Neural cell (in vitro differentiated cells): ENCODE measurements around the gene YWHAG. TPM values are rescaled to one million over a fixed set of nuclear protein-coding genes. Genes with fewer than 3 reads are reported as not detected.

Experiments used
- H2AFZ ChIP-seq: fragments of 200-600, 300-800 bp; sonication (generic), shearing (Covaris generic); 2 replicates; pipeline ENCODE4 v1.6.0; 2014; ENCODE audit warnings: low read depth, mild to moderate bottlenecking, antibody characterized with exemption, low read length, moderate library complexity
- H3F3A ChIP-seq: fragments of 200-600 bp; shearing (Covaris generic); 2 replicates; pipeline ENCODE4 v1.6.1; 2016; ENCODE audit warnings: mild to moderate bottlenecking, moderate library complexity, mixed read lengths, antibody characterized with exemption, low read length; ENCODE audit not compliant: insufficient read depth, poor library complexity, severe bottlenecking
- H3K27ac ChIP-seq: fragments of 200-600, 300-800 bp; sonication (generic), shearing (Covaris generic); 2 replicates; pipeline ENCODE4 v1.5.1; 2014; ENCODE audit warnings: mild to moderate bottlenecking, low read length, moderate library complexity
- H3K27me3 ChIP-seq: fragments of 300-800, 200-600 bp; sonication (generic), shearing (Covaris generic); 2 replicates; pipeline ENCODE4 v1.6.0; 2014; ENCODE audit warnings: mild to moderate bottlenecking, low read depth, low read length, moderate library complexity; ENCODE audit not compliant: insufficient read depth
- H3K36me3 ChIP-seq: fragments of 300-800, 200-600 bp; sonication (generic), shearing (Covaris generic); 2 replicates; pipeline ENCODE4 v1.5.1; 2014; ENCODE audit warnings: mild to moderate bottlenecking, antibody characterized with exemption, low read length, moderate library complexity; ENCODE audit not compliant: insufficient read depth
- H3K4me2 ChIP-seq: fragments of 300-800, 200-600 bp; sonication (generic), shearing (Covaris generic); 2 replicates; pipeline ENCODE4 v1.6.0; 2014; ENCODE audit warnings: mild to moderate bottlenecking, low read length
- H3K4me3 ChIP-seq: fragments of 300-800, 200-600 bp; sonication (generic), shearing (Covaris generic); 2 replicates; pipeline ENCODE4 v1.5.1; 2014; ENCODE audit warnings: mild to moderate bottlenecking, low read length, moderate library complexity
- H3K79me2 ChIP-seq: fragments of 200-600 bp; shearing (Covaris generic); replicated peaks from 2 replicates; pipeline ENCODE4 v1.6.0; 2014; ENCODE audit warnings: mild to moderate bottlenecking, low read length, moderate library complexity; ENCODE audit not compliant: insufficient read depth
- H3K9ac ChIP-seq: fragments of 300-800, 200-600 bp; sonication (generic), shearing (Covaris generic); 2 replicates; pipeline ENCODE4 v1.6.1; 2016; ENCODE audit warnings: mild to moderate bottlenecking, low read length, mixed read lengths
- H3K9me2 ChIP-seq: fragments of 200-600 bp; shearing (Covaris generic); 2 replicates; pipeline ENCODE4 v1.6.1; 2016; ENCODE audit warnings: mild to moderate bottlenecking, low read length, mixed read lengths; ENCODE audit not compliant: insufficient read depth
- H3K9me3 ChIP-seq: fragments of 200-600, 300-800 bp; sonication (generic), shearing (Covaris generic); 2 replicates; pipeline ENCODE4 v1.6.1; 2016; ENCODE audit warnings: mild to moderate bottlenecking, mixed run types, low read length, moderate library complexity, mixed read lengths
- H4K20me1 ChIP-seq: fragments of 200-600 bp; shearing (Covaris generic); 2 replicates; pipeline ENCODE4 v1.6.1; 2016; ENCODE audit warnings: mild to moderate bottlenecking, mixed run types; ENCODE audit not compliant: insufficient read depth
- EP300 ChIP-seq: fragments of 450-650 bp; conservative IDR thresholded peaks from 2 replicates; pipeline ENCODE4 v1.6.1; 2014; ENCODE audit warnings: antibody characterized with exemption, mild to moderate bottlenecking, moderate library complexity; ENCODE audit not compliant: poor library complexity, severe bottlenecking
- EZH2 ChIP-seq: fragments of 200-600, 300-800 bp; shearing (Covaris generic), sonication (generic); IDR thresholded peaks from 2 replicates; pipeline ENCODE4 v1.6.1; 2014; ENCODE audit warnings: antibody characterized with exemption, low read length, borderline replicate concordance, mild to moderate bottlenecking; ENCODE audit not compliant: insufficient read depth, poor library complexity, severe bottlenecking
- MXI1 ChIP-seq: fragments of 450-650 bp; conservative IDR thresholded peaks from 2 replicates; pipeline ENCODE4 v1.6.1; 2014; ENCODE audit warnings: antibody characterized with exemption, mild to moderate bottlenecking; ENCODE audit not compliant: poor library complexity, severe bottlenecking
- POLR2AphosphoS5 ChIP-seq: IDR thresholded peaks from 2 replicates; pipeline ENCODE4 v1.6.1; 2012
- RAD21 ChIP-seq: fragments of 450-650 bp; conservative IDR thresholded peaks from 2 replicates; pipeline ENCODE4 v1.6.1; 2014; ENCODE audit warnings: antibody characterized with exemption, mild to moderate bottlenecking, moderate library complexity
- SMC3 ChIP-seq: fragments of 450-650 bp; conservative IDR thresholded peaks from 2 replicates; pipeline ENCODE4 v1.6.1; 2014; ENCODE audit warnings: antibody characterized with exemption, mild to moderate bottlenecking, moderate library complexity; ENCODE audit not compliant: poor library complexity
- TAF1 ChIP-seq: IDR thresholded peaks from 2 replicates; pipeline ENCODE4 v1.6.1; 2012; ENCODE audit warnings: low read depth
- polyA minus RNA-seq: library from RNA; depleted of rRNA, polyadenylated mRNA; stranded (reverse); fragments of >200 nt; gene quantifications from 2 replicates; pipeline ENCODE4 v1.2.3, GENCODE V29; 2014
- polyA plus RNA-seq: library from polyadenylated mRNA; depleted of rRNA; stranded (reverse); fragments of >200 nt; gene quantifications from 2 replicates; pipeline ENCODE4 v1.2.3, GENCODE V29; 2014
- TF ChIP-seq, protein P1 (sequence below): fragments of 450-650 bp; IDR thresholded peaks from 2 replicates; pipeline ENCODE4 v1.5.1; 2014; ENCODE audit warnings: antibody characterized with exemption, mild to moderate bottlenecking, moderate library complexity; ENCODE audit not compliant: poor library complexity, severe bottlenecking
- TF ChIP-seq, protein P2 (sequence below): IDR thresholded peaks from 2 replicates; pipeline ENCODE4 v1.6.1; 2012; ENCODE audit warnings: borderline replicate concordance

The YWHAG gene
- 276 and 284 TPM in 2 replicates for polyA plus RNA-seq
- polyA minus RNA-seq = 511 and 557 TPM in 2 replicates

DNA sequence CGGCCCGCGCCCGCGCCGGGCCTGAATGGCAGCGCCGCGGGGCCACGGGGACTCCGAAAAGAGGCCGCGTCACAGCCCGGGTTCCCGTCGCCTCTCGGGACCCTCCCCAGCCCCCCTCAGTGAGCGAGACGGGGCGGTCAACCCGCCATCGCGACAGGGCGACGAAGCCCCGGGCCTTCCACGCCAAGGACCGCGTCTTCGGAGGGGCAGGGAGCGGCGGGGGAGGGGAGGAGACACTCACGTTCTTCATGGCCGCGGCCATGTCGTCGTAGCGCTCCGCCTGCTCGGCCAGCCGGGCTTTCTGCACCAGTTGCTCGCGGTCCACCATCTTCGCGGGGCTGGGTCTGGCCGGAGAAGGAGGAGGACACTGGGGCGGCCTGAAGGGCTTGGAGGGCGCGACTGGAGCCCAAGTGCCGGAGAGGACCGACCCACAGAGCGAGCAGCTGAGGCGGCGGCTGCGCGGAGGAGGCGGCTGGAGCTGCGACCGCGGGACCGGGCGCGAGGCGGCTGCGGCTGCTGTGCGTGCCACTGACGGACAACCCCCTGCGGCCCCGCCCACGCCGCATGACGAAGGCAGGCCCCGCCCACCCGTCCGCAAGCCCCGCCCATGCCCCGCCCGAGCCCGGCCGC is at the start of gene YWHAG:
Gene YWHAG, minus strand, starts transcription at position 511 of the 630 bp plus-strand sequence. Its CDS starts 183 bp downstream, at position 328.
- TF ChIP-seq EP300 (peak; percentile 71), SMC3 (peak; percentile 32), EZH2 (no peak), TAF1 (peak; percentile 87), POLR2AphosphoS5 (peak; percentile 99), RAD21 (no peak), MXI1 (peak; percentile 93)
- TF ChIP-seq, protein P1, sequence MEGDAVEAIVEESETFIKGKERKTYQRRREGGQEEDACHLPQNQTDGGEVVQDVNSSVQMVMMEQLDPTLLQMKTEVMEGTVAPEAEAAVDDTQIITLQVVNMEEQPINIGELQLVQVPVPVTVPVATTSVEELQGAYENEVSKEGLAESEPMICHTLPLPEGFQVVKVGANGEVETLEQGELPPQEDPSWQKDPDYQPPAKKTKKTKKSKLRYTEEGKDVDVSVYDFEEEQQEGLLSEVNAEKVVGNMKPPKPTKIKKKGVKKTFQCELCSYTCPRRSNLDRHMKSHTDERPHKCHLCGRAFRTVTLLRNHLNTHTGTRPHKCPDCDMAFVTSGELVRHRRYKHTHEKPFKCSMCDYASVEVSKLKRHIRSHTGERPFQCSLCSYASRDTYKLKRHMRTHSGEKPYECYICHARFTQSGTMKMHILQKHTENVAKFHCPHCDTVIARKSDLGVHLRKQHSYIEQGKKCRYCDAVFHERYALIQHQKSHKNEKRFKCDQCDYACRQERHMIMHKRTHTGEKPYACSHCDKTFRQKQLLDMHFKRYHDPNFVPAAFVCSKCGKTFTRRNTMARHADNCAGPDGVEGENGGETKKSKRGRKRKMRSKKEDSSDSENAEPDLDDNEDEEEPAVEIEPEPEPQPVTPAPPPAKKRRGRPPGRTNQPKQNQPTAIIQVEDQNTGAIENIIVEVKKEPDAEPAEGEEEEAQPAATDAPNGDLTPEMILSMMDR = no peak
- TF ChIP-seq, protein P2, sequence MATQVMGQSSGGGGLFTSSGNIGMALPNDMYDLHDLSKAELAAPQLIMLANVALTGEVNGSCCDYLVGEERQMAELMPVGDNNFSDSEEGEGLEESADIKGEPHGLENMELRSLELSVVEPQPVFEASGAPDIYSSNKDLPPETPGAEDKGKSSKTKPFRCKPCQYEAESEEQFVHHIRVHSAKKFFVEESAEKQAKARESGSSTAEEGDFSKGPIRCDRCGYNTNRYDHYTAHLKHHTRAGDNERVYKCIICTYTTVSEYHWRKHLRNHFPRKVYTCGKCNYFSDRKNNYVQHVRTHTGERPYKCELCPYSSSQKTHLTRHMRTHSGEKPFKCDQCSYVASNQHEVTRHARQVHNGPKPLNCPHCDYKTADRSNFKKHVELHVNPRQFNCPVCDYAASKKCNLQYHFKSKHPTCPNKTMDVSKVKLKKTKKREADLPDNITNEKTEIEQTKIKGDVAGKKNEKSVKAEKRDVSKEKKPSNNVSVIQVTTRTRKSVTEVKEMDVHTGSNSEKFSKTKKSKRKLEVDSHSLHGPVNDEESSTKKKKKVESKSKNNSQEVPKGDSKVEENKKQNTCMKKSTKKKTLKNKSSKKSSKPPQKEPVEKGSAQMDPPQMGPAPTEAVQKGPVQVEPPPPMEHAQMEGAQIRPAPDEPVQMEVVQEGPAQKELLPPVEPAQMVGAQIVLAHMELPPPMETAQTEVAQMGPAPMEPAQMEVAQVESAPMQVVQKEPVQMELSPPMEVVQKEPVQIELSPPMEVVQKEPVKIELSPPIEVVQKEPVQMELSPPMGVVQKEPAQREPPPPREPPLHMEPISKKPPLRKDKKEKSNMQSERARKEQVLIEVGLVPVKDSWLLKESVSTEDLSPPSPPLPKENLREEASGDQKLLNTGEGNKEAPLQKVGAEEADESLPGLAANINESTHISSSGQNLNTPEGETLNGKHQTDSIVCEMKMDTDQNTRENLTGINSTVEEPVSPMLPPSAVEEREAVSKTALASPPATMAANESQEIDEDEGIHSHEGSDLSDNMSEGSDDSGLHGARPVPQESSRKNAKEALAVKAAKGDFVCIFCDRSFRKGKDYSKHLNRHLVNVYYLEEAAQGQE = peak; percentile 97
- H3K36me3 ChIP-seq = peaks cover 11% of the 10 kb centered on the region
- peak within 1 kb of the TSS; percentile 49 for H3K4me2 ChIP-seq
- peaks cover 47% of the 10 kb centered on the region for H3K79me2 ChIP-seq
- H3K9me2 ChIP-seq = no peaks in the 10 kb centered on the region
- H4K20me1 ChIP-seq = peaks cover 17% of the 10 kb centered on the region
- no peaks in the 10 kb centered on the region for H3K27me3 ChIP-seq
- peak within 1 kb of the TSS; percentile 100 for H3K9ac ChIP-seq
- no peaks in the 10 kb centered on the region for H3K9me3 ChIP-seq
- H3K4me3 ChIP-seq = peak within 1 kb of the TSS; percentile 99
- H2AFZ ChIP-seq = peak within 1 kb of the TSS; percentile 96
- peaks cover 10% of the 10 kb centered on the region for H3F3A ChIP-seq
- H3K27ac ChIP-seq = peak within 1 kb of the TSS; percentile 99

DNA sequence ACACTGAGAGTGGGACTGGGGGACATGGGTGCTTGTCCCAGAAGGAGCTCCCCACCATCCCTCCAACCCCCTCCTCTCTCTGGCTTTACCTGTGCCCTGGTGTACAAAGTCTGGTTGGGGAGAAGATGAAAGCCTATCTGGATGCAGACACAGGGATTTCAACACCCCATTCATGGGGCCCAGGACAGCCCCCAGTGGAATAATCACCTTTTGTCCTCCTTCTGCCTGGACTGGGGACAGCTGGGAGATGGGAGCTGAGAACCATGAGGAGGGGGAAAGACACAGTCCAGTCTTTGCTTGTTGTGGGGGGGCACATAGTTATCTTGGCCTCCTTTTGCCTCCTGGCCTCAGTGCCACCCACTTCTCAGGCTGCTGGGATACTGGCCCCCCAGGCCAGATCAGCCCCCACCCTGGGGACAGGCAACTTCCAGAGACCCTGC is 49.4 kb upstream of the YWHAG start:
- Histone ChIP-seq H2AFZ (no peak overlapping the region), H4K20me1 (no peaks in the 10 kb centered on the region), H3K9me2 (no peaks in the 10 kb centered on the region), H3K79me2 (no peaks in the 10 kb centered on the region), H3K27ac (no peak overlapping the region), H3K9me3 (no peaks in the 10 kb centered on the region), H3K4me3 (no peak overlapping the region), H3K36me3 (no peaks in the 10 kb centered on the region), H3K27me3 (no peaks in the 10 kb centered on the region), H3K9ac (no peak overlapping the region), H3F3A (no peaks in the 10 kb centered on the region), H3K4me2 (no peak overlapping the region)
- TF ChIP-seq EP300 = no peak
- TF ChIP-seq, protein P1 = no peak
- TF ChIP-seq EZH2 = no peak
- no peak for TF ChIP-seq SMC3
- TF ChIP-seq, protein P2 = no peak
- no peak for TF ChIP-seq TAF1
- no peak for TF ChIP-seq POLR2AphosphoS5
- no peak for TF ChIP-seq RAD21
- no peak for TF ChIP-seq MXI1
